K562 (cell line): ENCODE results near the gene KLRC4. TPM values are rescaled to one million over a fixed set of nuclear protein-coding genes. Genes with fewer than 3 reads are reported as not detected.

Source experiments
- AFF1 ChIP-seq, 2 experiments: fragments of 450-650 bp; IDR thresholded peaks; 2 replicates each; pipeline ENCODE4 v1.6.1; 2018; ENCODE audit warnings: mild to moderate bottlenecking in 2 of 2, low read depth in 1 of 2; ENCODE audit not compliant: partially characterized antibody in 2 of 2
- ARHGAP35 ChIP-seq: fragments of 450-650 bp; IDR thresholded peaks from 2 replicates; pipeline ENCODE4 v1.6.1; 2018; ENCODE audit not compliant: partially characterized antibody
- BCL6 ChIP-seq: fragments of 250-450 bp; sonication (Bioruptor Pico); IDR thresholded peaks from 2 replicates; pipeline ENCODE4 v1.4.0; 2020
- EP300 ChIP-seq: IDR thresholded peaks from 2 replicates; pipeline ENCODE4 v1.6.1; 2012; ENCODE audit warnings: low read length, improper control_type of control experiment
- GATA2 ChIP-seq: sonication (generic); formaldehyde crosslinking; IDR thresholded peaks from 2 replicates; pipeline ENCODE4 v1.4.0; 2020; ENCODE audit warnings: mild to moderate bottlenecking, missing genetic modification reagents
- HOXB6 ChIP-seq: fragments of 250-450 bp; sonication (Bioruptor Pico); IDR thresholded peaks from 2 replicates; pipeline ENCODE4 v1.5.1; 2022; ENCODE audit warnings: mild to moderate bottlenecking, borderline replicate concordance
- KAT8 ChIP-seq: fragments of 450-650 bp; IDR thresholded peaks from 2 replicates; pipeline ENCODE4 v1.6.1; 2016; ENCODE audit warnings: low read depth, mild to moderate bottlenecking
- MTA1 ChIP-seq: fragments of 450-650 bp; IDR thresholded peaks from 2 replicates; pipeline ENCODE4 v1.6.1; 2017; ENCODE audit warnings: borderline replicate concordance
- NR2C1 ChIP-seq, 2 experiments: fragments of 450-650 bp; IDR thresholded peaks; 2 replicates each; pipeline ENCODE4 v1.6.1; 2017; ENCODE audit warnings: mild to moderate bottlenecking in 2 of 2, antibody characterized with exemption in 1 of 2, inconsistent platforms in 1 of 2, missing compliant biosample characterization in 1 of 2, missing genetic modification characterization in 1 of 2
- PPARD ChIP-seq: fragments of 250-450 bp; sonication (Bioruptor Pico); IDR thresholded peaks from 2 replicates; pipeline ENCODE4 v1.8.0; 2022; ENCODE audit warnings: inconsistent platforms, mild to moderate bottlenecking, moderate library complexity
- SRSF9 ChIP-seq: fragments of 200-400 bp; formaldehyde crosslinking; IDR thresholded peaks from 2 replicates; pipeline ENCODE4 v1.6.1; 2017; ENCODE audit warnings: low read depth, low read length, borderline replicate concordance
- YBX1 ChIP-seq: fragments of 450-650 bp; IDR thresholded peaks from 2 replicates; pipeline ENCODE4 v1.7.1; 2016; ENCODE audit warnings: mild to moderate bottlenecking
- ZBTB7A ChIP-seq: IDR thresholded peaks from 2 replicates; pipeline ENCODE4 v1.6.1; 2011; ENCODE audit warnings: low read depth, mild to moderate bottlenecking, low read length, moderate library complexity, borderline replicate concordance; ENCODE audit not compliant: control insufficient read depth
- ZNF146 ChIP-seq: IDR thresholded peaks from one replicate; pipeline ENCODE4 v1.6.1; 2018; ENCODE audit warnings: missing compliant biosample characterization; ENCODE audit not compliant: unreplicated experiment
- ZNF41 ChIP-seq: fragments of 250-450 bp; sonication (Bioruptor Pico); conservative IDR thresholded peaks from 2 replicates; pipeline ENCODE4 v1.4.0; 2020; ENCODE audit warnings: mild to moderate bottlenecking
- ZNF592 ChIP-seq: fragments of 450-650 bp; IDR thresholded peaks from 2 replicates; pipeline ENCODE4 v1.6.1; 2017; ENCODE audit warnings: antibody characterized with exemption, mild to moderate bottlenecking
- ZNF668 ChIP-seq: fragments of 250-450 bp; sonication (Bioruptor Pico); IDR thresholded peaks from 2 replicates; pipeline ENCODE4 v1.8.0; 2022; ENCODE audit warnings: mild to moderate bottlenecking, inconsistent platforms
- polyA plus RNA-seq, 8 experiments: library from polyadenylated mRNA; depleted of rRNA in 4 of 8; stranded (reverse) in 5 of 8; unstranded in 3 of 8; fragments of >200 nt; fragmentation: Nextera tagmentation in 2 of 8; fragmentation: Illumina TruSeq in 1 of 8; extraction: Ambion mirVana in 2 of 8; extraction: Trizol in 1 of 8; gene quantifications; 2 replicates each; pipeline versions ENCODE4 v1.2.1 to v1.2.3, GENCODE V29; 2011 to 2014; ENCODE audit warnings: inconsistent platforms in 1 of 8, missing spikeins in 1 of 8
- total RNA-seq, 7 experiments: library from RNA; depleted of rRNA in 6 of 7; stranded (reverse); fragments of >200 nt in 6 of 7; fragmentation: Illumina TruSeq in 2 of 7; extraction: Trizol in 2 of 7; gene quantifications; 2 replicates each; pipeline versions ENCODE4 v1.2.1 to v1.2.3, GENCODE V29; 2011 to 2021; ENCODE audit warnings: low replicate concordance in 1 of 7
- TF ChIP-seq, protein P1 (sequence below): sonication (generic); IDR thresholded peaks from 2 replicates; pipeline ENCODE4 v1.6.1; 2016

KLRC4 gene
- total and polyA plus RNA-seq, 9 of the 15 experiments (the other 6 are each of a cell fraction or from before 2014, with no cell fraction given) = 0.17 TPM; not detected in 8

GRCh38 chr12:10362828-10363657, 46.5 kb downstream of the KLRC4 start (continued):
- peak in 1 of 2 experiments; percentile 28 for TF ChIP-seq AFF1 (IDR thresholded peaks at IDR 0.05; ENCODE audit: low read depth in 1 of 2, partially characterized antibody in 2 of 2)
- TF ChIP-seq, protein P1, sequence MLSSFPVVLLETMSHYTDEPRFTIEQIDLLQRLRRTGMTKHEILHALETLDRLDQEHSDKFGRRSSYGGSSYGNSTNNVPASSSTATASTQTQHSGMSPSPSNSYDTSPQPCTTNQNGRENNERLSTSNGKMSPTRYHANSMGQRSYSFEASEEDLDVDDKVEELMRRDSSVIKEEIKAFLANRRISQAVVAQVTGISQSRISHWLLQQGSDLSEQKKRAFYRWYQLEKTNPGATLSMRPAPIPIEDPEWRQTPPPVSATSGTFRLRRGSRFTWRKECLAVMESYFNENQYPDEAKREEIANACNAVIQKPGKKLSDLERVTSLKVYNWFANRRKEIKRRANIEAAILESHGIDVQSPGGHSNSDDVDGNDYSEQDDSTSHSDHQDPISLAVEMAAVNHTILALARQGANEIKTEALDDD = no peak; the same call in 1 of the 2 replicates
- TF ChIP-seq SRSF9 = no peak
- TF ChIP-seq ARHGAP35 = no peak
- TF ChIP-seq KAT8 = no peak
- no peak for TF ChIP-seq NR2C1 (IDR thresholded peaks at IDR 0.05)
- peak; percentile 47; the same call in 1 of the 2 replicates for TF ChIP-seq NR2C1 (tag; IDR thresholded peaks at IDR 0.05)
- peak; percentile 61 for TF ChIP-seq ZBTB7A
- no peak for TF ChIP-seq ZNF146 (CRISPR knock-in tag)
- no peak for TF ChIP-seq ZNF592
- peak; percentile 78; the same call in 1 of the 2 replicates for TF ChIP-seq GATA2 (CRISPR knock-in tag)
- TF ChIP-seq EP300 = peak; percentile 81
- TF ChIP-seq MTA1 = no peak
- no peak for TF ChIP-seq YBX1
- TF ChIP-seq BCL6 = no peak
- TF ChIP-seq ZNF41 = no peak
- TF ChIP-seq PPARD = no peak
- no peak for TF ChIP-seq HOXB6 (CRISPR knock-in tag)
- no peak for TF ChIP-seq ZNF668 (CRISPR knock-in tag)
